Stimulated activated CD4-positive, alpha-beta T cell treated with anti-CD3 and anti-CD28 coated beads, TNF-alpha, amount 100 ng/mL, for 24 hours (primary cell): ENCODE measurements around the gene GOLGA8G.
"Not testable (repeated sequence)": the region's sequence is repeated elsewhere in the genome, so short reads cannot be mapped to it uniquely, and the experiment has no call there.

Experiments
- DNase-seq, 3 experiments: peaks; one replicate each; pipeline ENCODE4 v3.0.0-alpha.2; 2020; ENCODE audit warnings: low read depth in 3 of 3

GOLGA8G gene

GRCh38 chr15:28532954-28533353 is at the start of gene GOLGA8G:
TSS of gene GOLGA8G (minus strand) at chr15:28532971. CDS start at chr15:28532909, 62 bp downstream.
- not testable (repeated sequence) for DNase-seq

DNA sequence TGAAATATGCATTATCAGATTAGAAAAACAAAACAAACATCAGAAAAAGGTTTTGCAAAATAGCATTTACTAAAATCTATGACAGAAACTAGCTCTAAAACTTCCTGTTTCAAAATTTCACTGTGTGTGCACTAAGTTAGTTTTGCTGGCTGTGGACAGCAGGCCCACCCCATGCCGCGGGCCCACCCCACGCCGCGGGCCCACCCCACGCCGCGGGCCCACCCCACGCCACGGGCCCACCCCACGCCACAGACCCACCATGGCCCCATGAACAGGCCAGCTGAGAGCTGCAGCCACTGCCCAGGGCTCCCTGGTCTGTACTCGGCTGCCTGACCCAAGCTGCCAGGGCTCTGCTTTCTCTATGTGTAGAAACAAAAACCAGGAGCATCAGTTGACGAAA is 40.6 kb upstream of the GOLGA8G start:
- DNase-seq: not testable (repeated sequence)

DNA sequence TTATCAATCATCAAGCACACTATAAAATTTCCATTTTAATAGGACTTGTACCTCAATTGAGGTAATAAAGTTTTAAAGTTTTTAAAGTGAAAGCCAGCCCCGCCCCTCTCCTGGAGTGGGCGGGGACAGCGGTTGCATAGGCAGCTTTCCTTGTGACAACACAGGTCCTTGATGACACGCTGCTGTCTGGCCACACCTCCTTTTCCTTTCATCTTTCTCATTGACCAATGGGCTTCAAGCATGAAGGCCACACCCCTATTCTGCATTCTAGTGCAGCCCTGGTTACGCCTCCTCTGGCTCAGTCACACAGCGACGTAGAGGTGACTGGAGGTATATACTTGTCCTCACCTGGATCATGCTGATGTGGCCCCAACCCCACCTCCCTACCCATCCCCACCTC is 20.5 kb upstream of the GOLGA8G start, which contains the start of gene GOLGA6L25:
GOLGA6L25 (plus strand) TSS at position 301 of the 400 bp plus-strand sequence; CDS start at position 362, 61 bp downstream.
- DNase-seq: not testable (repeated sequence)

DNA sequence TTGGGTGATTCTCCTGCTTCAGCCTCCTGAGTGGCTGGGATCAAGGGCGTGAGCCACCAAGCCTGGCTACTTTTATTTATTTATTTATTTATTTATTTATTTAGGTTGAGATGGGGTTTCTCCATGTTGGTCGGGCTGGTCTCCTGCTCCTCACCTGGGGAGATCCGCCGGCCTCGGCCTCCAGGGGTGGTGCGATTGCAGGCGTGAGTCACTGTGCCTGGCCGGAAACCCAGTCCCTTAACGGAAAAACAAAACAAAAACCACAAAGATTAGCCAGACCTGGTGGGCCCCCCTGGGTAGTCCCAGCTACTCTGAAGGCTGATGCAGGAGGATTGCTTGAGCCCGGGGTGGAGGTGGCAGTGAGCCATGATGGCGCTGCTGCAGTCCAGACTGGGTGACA is 17.6 kb downstream of the GOLGA8G start:
- DNase-seq: not testable (repeated sequence)

DNA sequence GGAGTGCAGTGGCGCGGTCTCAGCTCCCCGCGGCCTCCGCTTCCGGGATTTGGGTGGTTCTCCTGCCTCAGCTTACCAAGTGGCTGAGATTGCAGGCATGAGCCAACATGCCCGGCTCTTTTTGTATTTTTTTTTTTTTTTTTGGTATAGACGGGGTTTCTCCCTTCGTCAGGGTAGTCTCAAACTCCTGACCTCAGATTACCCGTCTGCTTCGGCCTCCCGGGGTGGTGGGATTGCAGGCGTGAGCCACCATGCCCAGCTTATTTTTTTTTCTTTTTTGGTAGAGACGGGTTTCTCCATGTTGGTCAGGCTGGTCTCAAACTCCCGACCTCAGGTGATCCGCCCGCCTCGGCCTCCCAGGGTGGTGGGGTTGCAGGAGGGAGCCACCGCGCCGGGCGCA is 18.6 kb downstream of the GOLGA8G start:
- DNase-seq: not testable (repeated sequence)

- DNase-seq: not testable (repeated sequence)
Measured at GRCh38 chr15:28508217-28508889, 24.4 kb downstream of the GOLGA8G start.

GRCh38 chr15:28481340-28481739 is 51.4 kb downstream of the GOLGA8G start:
- DNase-seq: not testable (repeated sequence)
